Activated CD4-positive, alpha-beta T cell treated with anti-CD3 and anti-CD28 coated beads for 36 hours (primary cell): ENCODE measurements around the gene USPL1. TPM values are rescaled to one million over a fixed set of nuclear protein-coding genes. Genes with fewer than 3 reads are reported as not detected.
A peak's percentile ranks its signal among the peaks of the same experiment; 100 is the strongest.

ENCODE experiments used
- ATAC-seq: fragments of 200-7000 bp; cut with Tn5 transposase; one replicate; pipeline ENCODE4 v1.10.0; 2021; ENCODE audit warnings: mild to moderate bottlenecking, moderate library complexity
- CTCF ChIA-PET: fragments of 350-600 bp; sonication (Branson Sonifier 250); formaldehyde crosslinking; loops from one replicate; lab custom pipeline; 2021; ENCODE audit warnings: antibody characterized with exemption; lab: Charles Lee
- POLR2A ChIA-PET: fragments of 350-600 bp; sonication (Branson Sonifier 250); formaldehyde crosslinking; loops from one replicate; lab custom pipeline; 2021; ENCODE audit warnings: antibody characterized with exemption, inconsistent platforms; lab: Charles Lee
- DNase-seq: peaks from one replicate; pipeline ENCODE4 v3.0.0-alpha.2; 2020
- H3K27ac Mint-ChIP-seq: one replicate; pipeline ENCODE4 v1.8.0; 2021; ENCODE audit warnings: mixed read lengths
- H3K27me3 Mint-ChIP-seq: one replicate; pipeline ENCODE4 v1.8.0; 2021; ENCODE audit warnings: mixed read lengths
- H3K36me3 Mint-ChIP-seq: one replicate; pipeline ENCODE4 v1.8.0; 2021; ENCODE audit warnings: low read depth, mixed read lengths
- H3K4me1 Mint-ChIP-seq: one replicate; pipeline ENCODE4 v1.8.0; 2021; ENCODE audit warnings: mixed read lengths
- H3K4me3 Mint-ChIP-seq: one replicate; pipeline ENCODE4 v1.8.0; 2021; ENCODE audit warnings: mild to moderate bottlenecking, moderate library complexity, mixed read lengths
- H3K9me3 Mint-ChIP-seq: one replicate; pipeline ENCODE4 v1.8.0; 2021; ENCODE audit warnings: low read depth, mixed read lengths
- intact Hi-C, 2 experiments: fragments of 100-400 bp; cut with DNase I in 1 of 2; cut with micrococcal nuclease in 1 of 2; formaldehyde crosslinking; loops; one replicate each; pipeline versions ENCODE4 v1.14.2 to v1.15.1; 2022 to 2024; cut with DNase I, micrococcal nuclease
- total RNA-seq, 2 experiments: library from RNA; stranded (reverse); gene quantifications; one replicate each; pipeline ENCODE4 v1.2.3, GENCODE V29; 2021

USPL1 gene
- total RNA-seq, 2 experiments from 2014 or later, result 14.8 to 16.9 TPM

DNA sequence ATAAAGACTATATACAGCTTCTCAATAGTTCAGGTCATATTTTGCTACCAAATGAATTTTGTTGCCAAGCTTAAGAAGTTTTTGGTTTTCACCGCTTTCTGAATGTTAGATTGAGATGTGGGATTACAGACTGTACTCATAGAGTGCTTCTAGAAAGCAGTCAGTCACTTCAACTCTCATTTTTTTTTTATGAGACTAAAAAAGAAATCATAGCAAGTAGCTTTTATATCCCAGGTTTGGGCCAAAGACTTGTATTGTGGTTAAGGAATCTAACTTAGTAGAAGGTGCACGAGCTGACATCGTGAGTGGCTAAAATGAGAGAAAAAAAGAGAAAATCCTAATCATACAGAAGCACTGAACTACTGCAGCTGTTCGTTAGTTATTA, 2.2 kb upstream of the USPL1 start:
- intact Hi-C loops, result loop anchor here (5.0 kb wide), 4 partner anchors 208 to 763 kb away; partner anchors contain the start of gene UBL3 (in 1 of the 2)
- CTCF ChIA-PET, result interaction anchor here (0.7 to 1.5 kb wide), 7 partner anchors 10 to 483 kb away, joined by 3 to 8 read pairs (median 4); no protein-coding TSS in a partner anchor
- ATAC-seq, result no peak
- no peaks in the 10 kb centered on the region for H3K27me3 Mint-ChIP-seq
- no peak for DNase-seq
- no peaks in the 10 kb centered on the region for H3K9me3 Mint-ChIP-seq
- peaks cover 22% of the 10 kb centered on the region for H3K4me1 Mint-ChIP-seq
- H3K27ac Mint-ChIP-seq, result no peak overlapping the region
- peaks cover 7% of the 10 kb centered on the region for H3K36me3 Mint-ChIP-seq
- POLR2A ChIA-PET, result interaction anchor here (0.6 to 1.3 kb wide), 3 partner anchors 9 to 897 kb away, joined by 3 read pairs; partner anchors contain the start of gene HMGB1
- no peak overlapping the region for H3K4me3 Mint-ChIP-seq

DNA sequence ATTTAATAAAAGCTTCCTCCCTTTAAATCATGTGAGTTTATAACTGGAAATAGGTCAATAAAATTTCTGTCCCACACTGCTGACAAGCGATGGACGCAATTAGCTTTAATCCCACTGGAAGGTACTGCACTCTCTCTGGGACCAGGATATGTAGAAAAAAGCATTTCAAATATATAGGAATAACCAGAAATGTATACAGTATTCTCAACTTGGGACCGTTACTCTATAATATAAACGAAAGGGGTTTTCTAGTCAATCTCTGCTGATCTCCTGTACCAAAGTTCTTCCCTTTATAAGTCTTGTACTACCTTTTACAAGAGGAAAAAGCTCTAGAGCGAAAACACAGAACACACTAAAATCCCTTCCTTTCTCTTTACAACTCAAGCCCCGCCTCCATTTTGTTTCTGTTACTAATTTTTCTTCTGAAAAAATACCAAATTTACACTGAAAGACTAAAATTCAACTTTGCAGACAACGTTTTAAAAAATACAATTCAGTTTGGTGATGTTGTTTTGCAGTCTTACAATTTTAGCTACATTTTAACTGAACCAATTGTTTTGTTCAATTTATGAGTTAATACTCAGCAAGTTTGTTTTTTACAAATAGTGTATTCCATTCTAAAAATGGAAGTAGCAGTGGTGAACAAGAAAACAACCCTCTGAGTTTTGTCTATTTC, 1.7 kb upstream of the USPL1 start:
- no peak for DNase-seq
- intact Hi-C loops, result loop anchor here (2.0 to 5.0 kb wide), 11 partner anchors 39 to 764 kb away; partner anchors contain the start of genes KATNAL1 (in 1 of the 2) and UBL3 (in 1 of the 2)
- POLR2A ChIA-PET, result interaction anchor here (0.6 to 1.3 kb wide), 3 partner anchors 9 to 150 kb away, joined by 3 read pairs; partner anchors contain the start of gene HMGB1

DNA sequence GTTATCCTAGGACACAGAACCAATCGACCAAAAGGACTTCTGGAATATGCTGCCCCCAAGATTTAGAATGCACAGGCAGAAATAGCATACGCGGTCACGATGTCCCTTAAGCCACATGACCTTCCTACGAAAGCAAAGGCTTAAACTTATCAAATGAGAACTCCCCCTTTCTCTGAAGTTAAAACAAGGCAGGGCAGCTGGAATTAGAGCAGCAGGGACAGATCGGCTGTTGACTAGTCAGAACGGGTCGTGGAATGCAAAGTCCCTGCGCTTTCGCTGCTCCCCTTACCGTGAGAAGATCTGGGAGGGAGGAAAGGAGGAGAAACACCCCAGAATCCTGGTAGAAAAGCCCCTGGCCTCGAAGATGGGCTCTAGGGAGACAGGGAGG, 799 bp upstream of the USPL1 start:
- Mint-ChIP-seq H3K4me3 (no peak overlapping the region), H3K27ac (no peak overlapping the region), H3K9me3 (no peaks in the 10 kb centered on the region), H3K4me1 (peaks cover 30% of the 10 kb centered on the region), H3K27me3 (no peaks in the 10 kb centered on the region), H3K36me3 (peaks cover 11% of the 10 kb centered on the region)
- intact Hi-C loops, result loop anchor here (1.0 to 5.0 kb wide), 25 partner anchors 9 to 1022 kb away; partner anchors contain the start of genes KATNAL1 (in 2 of the 2), UBL3 (in 2 of the 2), SLC7A1 (in 1 of the 2) and UBE2L5 (in 1 of the 2)
- DNase-seq (no peak), ATAC-seq (peak; percentile 32)
- ChIA-PET POLR2A (interaction anchor here (0.7 to 1.7 kb wide), 8 partner anchors 9 to 471 kb away, joined by 3 to 19 read pairs (median 3); partner anchors contain the start of genes HMGB1 and KATNAL1), CTCF (interaction anchor here (0.7 to 1.7 kb wide), 6 partner anchors 9 to 501 kb away, joined by 3 to 5 read pairs (median 3); no protein-coding TSS in a partner anchor)

More for the DNA sequence above, 1.7 kb upstream of the USPL1 start:
- peaks cover 8% of the 10 kb centered on the region for H3K36me3 Mint-ChIP-seq
- CTCF ChIA-PET, result interaction anchor here (0.8 to 1.7 kb wide), 8 partner anchors 10 to 484 kb away, joined by 3 to 8 read pairs (median 4); no protein-coding TSS in a partner anchor
- H3K27ac Mint-ChIP-seq, result no peak overlapping the region
- no peak overlapping the region for H3K4me3 Mint-ChIP-seq
- no peak for ATAC-seq
- no peaks in the 10 kb centered on the region for H3K27me3 Mint-ChIP-seq
- H3K9me3 Mint-ChIP-seq, result no peaks in the 10 kb centered on the region
- H3K4me1 Mint-ChIP-seq, result peaks cover 25% of the 10 kb centered on the region

DNA sequence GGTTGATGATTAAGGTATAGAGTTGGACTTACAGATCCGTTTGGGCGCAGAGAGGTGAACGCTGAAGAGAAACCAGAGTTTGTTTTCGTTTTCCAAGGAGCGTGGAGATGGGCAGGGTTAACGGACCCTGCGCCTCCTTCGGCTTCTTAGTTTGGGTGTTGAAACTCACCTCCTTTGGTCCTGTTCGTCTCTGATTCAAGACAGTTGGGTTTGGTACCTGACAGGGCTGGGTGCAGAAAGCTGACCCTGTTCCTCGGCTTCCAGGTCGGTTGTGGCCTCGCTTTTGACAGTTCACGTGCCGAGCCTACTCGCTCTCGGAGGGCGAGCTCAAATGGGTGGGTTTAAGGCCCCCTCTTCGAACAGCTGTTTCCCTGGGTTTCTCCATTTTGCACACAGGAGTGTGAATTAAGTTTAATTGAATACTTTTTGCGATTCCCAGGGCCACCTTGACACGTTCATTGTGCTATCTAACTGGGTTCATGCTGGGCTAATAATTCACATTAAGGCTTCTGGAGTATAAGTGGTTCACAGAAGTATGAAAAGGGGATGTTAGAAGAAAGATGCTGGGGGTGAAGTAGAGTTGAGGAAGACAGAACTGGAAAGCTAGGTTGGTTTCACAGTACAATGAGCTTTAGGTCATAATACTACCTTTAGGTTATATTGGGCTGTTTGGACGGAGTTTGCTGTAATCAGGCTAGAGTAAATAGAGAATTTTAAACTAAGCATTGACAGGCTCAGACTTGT, 638 bp downstream of the USPL1 start:
- Mint-ChIP-seq H3K27ac (no peak overlapping the region), H3K27me3 (no peaks in the 10 kb centered on the region), H3K36me3 (peaks cover 17% of the 10 kb centered on the region), H3K4me3 (no peak overlapping the region), H3K9me3 (no peaks in the 10 kb centered on the region), H3K4me1 (peaks cover 35% of the 10 kb centered on the region)
- no peak for DNase-seq
- ATAC-seq, result peak; percentile 1
- intact Hi-C loops, result loop anchor here (5.0 kb wide), 4 partner anchors 211 to 766 kb away; partner anchors contain the start of gene UBL3 (in 1 of the 2)
- CTCF ChIA-PET, result interaction anchor here (0.6 to 1.3 kb wide), 5 partner anchors 11 to 185 kb away, joined by 3 read pairs; no protein-coding TSS in a partner anchor
- POLR2A ChIA-PET, result interaction anchor here (0.9 to 1.7 kb wide), 3 partner anchors 9 to 312 kb away, joined by 4 to 19 read pairs (median 5); partner anchors contain the start of genes HMGB1 and KATNAL1

DNA sequence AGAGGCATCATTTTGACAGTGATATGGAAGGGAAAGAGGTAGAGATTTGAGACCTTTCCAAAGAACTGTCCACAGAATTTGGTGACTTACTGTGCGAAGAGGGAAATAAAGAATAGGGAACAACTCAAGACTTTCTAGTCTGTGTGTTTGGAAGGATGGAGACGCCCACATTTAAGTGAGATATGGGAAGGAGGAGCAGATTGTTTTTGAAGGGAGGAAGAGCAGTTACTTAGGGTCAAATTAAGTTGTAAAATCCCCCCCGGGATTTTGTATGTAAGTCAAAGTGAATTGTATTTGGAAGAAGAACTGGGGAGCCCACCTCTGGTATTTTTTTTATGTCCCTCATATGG, 1.2 kb downstream of the USPL1 start:
- ChIA-PET CTCF (interaction anchor here (0.6 to 1.3 kb wide), 4 partner anchors 25 to 185 kb away, joined by 3 read pairs; no protein-coding TSS in a partner anchor), POLR2A (no interaction called here)
- no peak for ATAC-seq
- Mint-ChIP-seq H3K4me1 (peaks cover 32% of the 10 kb centered on the region), H3K27ac (no peak overlapping the region), H3K9me3 (no peaks in the 10 kb centered on the region), H3K27me3 (no peaks in the 10 kb centered on the region), H3K36me3 (peaks cover 19% of the 10 kb centered on the region), H3K4me3 (no peak overlapping the region)
- DNase-seq, result no peak
- intact Hi-C loops, result loop anchor here (5.0 kb wide), 4 partner anchors 212 to 767 kb away; partner anchors contain the start of gene UBL3 (in 1 of the 2)

DNA sequence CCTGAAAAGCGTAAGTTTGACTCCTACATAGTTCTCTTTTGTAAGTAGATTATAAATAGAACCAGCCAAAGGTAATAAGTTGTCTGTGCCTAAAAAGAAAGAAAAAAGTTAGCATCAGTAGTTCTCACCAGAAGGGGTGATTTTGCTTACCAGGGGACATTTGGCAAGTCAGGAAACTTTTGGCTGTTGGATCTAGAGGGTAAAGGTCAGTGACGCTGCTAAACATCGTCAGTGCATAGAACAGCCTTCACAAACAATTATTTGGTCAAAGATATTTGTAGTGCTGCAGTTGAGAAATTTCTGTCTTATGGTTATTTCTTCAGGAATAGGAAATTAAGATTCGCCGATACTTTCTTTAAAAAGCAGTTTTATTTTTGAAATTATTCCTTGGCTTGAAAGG, 2.0 kb downstream of the USPL1 start:
- POLR2A ChIA-PET, result no interaction called here
- H3K4me3 Mint-ChIP-seq, result no peak overlapping the region
- ATAC-seq, result no peak
- peak overlapping the region; percentile 38 for H3K27ac Mint-ChIP-seq
- no peaks in the 10 kb centered on the region for H3K9me3 Mint-ChIP-seq
- H3K36me3 Mint-ChIP-seq, result peaks cover 20% of the 10 kb centered on the region
- H3K4me1 Mint-ChIP-seq, result peaks cover 28% of the 10 kb centered on the region
- CTCF ChIA-PET, result interaction anchor here (0.7 to 1.0 kb wide), 2 partner anchors 49 to 124 kb away, joined by 3 read pairs; no protein-coding TSS in a partner anchor
- DNase-seq, result no peak
- intact Hi-C loops, result loop anchor here (5.0 kb wide), 4 partner anchors 212 to 767 kb away; partner anchors contain the start of gene UBL3 (in 1 of the 2)
- H3K27me3 Mint-ChIP-seq, result no peaks in the 10 kb centered on the region

DNA sequence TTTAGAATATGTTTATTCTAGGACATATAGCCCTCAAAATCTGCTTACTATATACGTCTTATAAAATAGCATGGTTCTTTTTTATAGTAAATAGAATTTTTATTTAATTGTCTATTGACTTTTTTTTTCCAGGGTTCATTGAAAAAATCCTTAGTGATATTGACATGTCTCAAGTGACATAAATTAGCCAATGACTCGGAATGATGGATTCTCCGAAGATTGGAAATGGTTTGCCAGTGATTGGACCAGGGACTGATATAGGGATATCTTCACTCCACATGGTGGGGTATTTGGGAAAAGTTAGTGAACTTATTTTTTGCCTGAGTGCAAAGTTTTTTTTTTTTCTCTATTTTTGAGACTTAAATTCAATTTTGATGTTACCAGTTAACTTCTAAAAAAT, 3.2 kb downstream of the USPL1 start:
- ATAC-seq, result no peak
- Mint-ChIP-seq H3K27me3 (no peaks in the 10 kb centered on the region), H3K27ac (no peak overlapping the region), H3K36me3 (peaks cover 24% of the 10 kb centered on the region), H3K9me3 (no peaks in the 10 kb centered on the region), H3K4me3 (no peak overlapping the region), H3K4me1 (peaks cover 30% of the 10 kb centered on the region)
- POLR2A ChIA-PET, result no interaction called here
- CTCF ChIA-PET, result no interaction called here
- intact Hi-C loops, result no loop called here
- DNase-seq, result no peak

DNA sequence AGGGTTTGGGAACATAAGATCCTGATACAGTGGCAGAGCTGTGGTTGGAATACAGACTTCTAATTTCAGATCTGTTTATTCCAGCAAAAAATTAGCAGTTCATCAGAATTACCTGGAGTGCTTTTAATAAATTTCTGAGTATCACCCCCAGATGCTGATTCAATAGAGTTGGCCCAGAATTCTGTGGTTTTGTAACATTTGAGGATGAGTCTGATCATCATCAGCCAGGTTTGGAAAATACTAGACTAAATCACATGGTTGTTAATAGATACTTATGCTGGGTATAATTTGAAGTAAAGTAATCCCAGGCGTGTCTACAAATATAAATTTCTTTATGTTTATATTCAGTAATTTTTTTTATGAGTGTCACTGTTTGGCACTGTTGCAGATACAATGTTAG, 4.8 kb downstream of the USPL1 start:
- no peak overlapping the region for H3K4me3 Mint-ChIP-seq
- peaks cover 36% of the 10 kb centered on the region for H3K4me1 Mint-ChIP-seq
- no peaks in the 10 kb centered on the region for H3K9me3 Mint-ChIP-seq
- H3K27ac Mint-ChIP-seq, result no peak overlapping the region
- no peaks in the 10 kb centered on the region for H3K27me3 Mint-ChIP-seq
- H3K36me3 Mint-ChIP-seq, result peaks cover 27% of the 10 kb centered on the region
- DNase-seq, result no peak
- POLR2A ChIA-PET, result no interaction called here
- ATAC-seq, result no peak
- CTCF ChIA-PET, result interaction anchor here (1.1 to 1.6 kb wide), 3 partner anchors 8 to 14 kb away, joined by 3 to 5 read pairs (median 4); no protein-coding TSS in a partner anchor
- intact Hi-C loops, result no loop called here

DNA sequence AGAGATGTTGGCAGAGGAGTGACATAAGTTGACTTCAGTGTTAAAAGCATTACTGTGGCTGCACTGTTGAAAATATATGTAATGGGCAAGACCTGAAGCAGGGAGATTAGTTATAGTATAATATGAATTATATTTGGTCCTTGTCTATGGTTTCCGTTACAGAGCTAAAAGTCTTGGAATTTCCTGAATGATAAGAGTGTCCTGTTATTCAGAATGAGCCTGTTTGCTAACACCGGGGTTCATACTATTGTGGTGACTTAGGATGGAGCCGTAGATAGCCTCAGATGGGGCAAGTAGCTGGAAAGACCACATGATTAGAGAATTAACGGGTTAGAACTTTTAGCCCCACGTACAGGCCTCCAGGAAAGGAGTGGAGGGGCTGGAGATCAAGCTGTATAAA, 5.7 kb downstream of the USPL1 start:
- POLR2A ChIA-PET, result no interaction called here
- Mint-ChIP-seq H3K9me3 (no peaks in the 10 kb centered on the region), H3K27me3 (no peaks in the 10 kb centered on the region), H3K4me1 (peaks cover 42% of the 10 kb centered on the region), H3K4me3 (no peak overlapping the region), H3K36me3 (peaks cover 33% of the 10 kb centered on the region), H3K27ac (no peak overlapping the region)
- no peak for DNase-seq
- CTCF ChIA-PET, result interaction anchor here (0.6 to 1.6 kb wide), 4 partner anchors 10 to 114 kb away, joined by 3 to 5 read pairs (median 4); no protein-coding TSS in a partner anchor
- intact Hi-C loops, result no loop called here
- no peak for ATAC-seq

DNA sequence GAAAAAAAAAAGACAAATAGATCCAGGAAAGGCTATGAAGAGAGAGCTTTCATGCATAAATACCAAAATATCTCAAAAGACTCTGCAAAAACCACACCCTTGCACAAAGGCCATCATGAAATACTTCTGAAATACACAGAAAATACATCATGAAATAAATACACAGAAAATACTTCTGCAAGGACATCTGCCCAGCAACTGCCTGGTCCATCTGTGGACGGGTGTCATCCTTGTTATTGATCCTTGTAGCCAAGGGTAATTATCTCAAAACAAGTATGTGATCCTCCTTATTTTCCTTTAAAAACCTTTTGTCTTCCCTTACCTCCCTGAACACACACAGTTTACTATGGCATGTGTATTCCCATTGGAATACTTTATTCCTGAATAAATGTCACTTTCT, 6.9 kb downstream of the USPL1 start:
- intact Hi-C loops, result no loop called here
- no peak overlapping the region for H3K27ac Mint-ChIP-seq
- peaks cover 44% of the 10 kb centered on the region for H3K36me3 Mint-ChIP-seq
- POLR2A ChIA-PET, result interaction anchor here (0.7 kb wide), 1 partner anchor 9 kb away, joined by 3 read pairs; no protein-coding TSS in a partner anchor
- H3K27me3 Mint-ChIP-seq, result no peaks in the 10 kb centered on the region
- H3K4me3 Mint-ChIP-seq, result no peak overlapping the region
- H3K4me1 Mint-ChIP-seq, result peaks cover 48% of the 10 kb centered on the region
- CTCF ChIA-PET, result interaction anchor here (0.6 to 1.2 kb wide), 3 partner anchors 10 to 577 kb away, joined by 3 to 4 read pairs (median 3); no protein-coding TSS in a partner anchor
- no peak for DNase-seq
- ATAC-seq, result no peak
- H3K9me3 Mint-ChIP-seq, result no peaks in the 10 kb centered on the region
